GM12873 (cell line): ENCODE measurements around the gene PIK3R1.

Experiments used
- CTCF ChIP-seq: IDR thresholded peaks from 2 replicates; pipeline ENCODE4 v1.5.1; 2012; ENCODE audit warnings: low read depth, mild to moderate bottlenecking, moderate library complexity, low read length, control low read depth; ENCODE audit not compliant: insufficient read depth; ENCODE audit errors: missing control alignments

Gene PIK3R1

GRCh38 chr5:68343421-68343826 lies 127.9 kb downstream of the PIK3R1 start:
- no peak for TF ChIP-seq CTCF

GRCh38 chr5:68344447-68345111 lies 129.0 kb downstream of the PIK3R1 start:
- TF ChIP-seq CTCF: no peak

- no peak for TF ChIP-seq CTCF
Measured at GRCh38 chr5:68345171-68345570, 129.6 kb downstream of the PIK3R1 start.

GRCh38 chr5:68345582-68345981 lies 130.0 kb downstream of the PIK3R1 start:
- TF ChIP-seq CTCF: no peak

DNA sequence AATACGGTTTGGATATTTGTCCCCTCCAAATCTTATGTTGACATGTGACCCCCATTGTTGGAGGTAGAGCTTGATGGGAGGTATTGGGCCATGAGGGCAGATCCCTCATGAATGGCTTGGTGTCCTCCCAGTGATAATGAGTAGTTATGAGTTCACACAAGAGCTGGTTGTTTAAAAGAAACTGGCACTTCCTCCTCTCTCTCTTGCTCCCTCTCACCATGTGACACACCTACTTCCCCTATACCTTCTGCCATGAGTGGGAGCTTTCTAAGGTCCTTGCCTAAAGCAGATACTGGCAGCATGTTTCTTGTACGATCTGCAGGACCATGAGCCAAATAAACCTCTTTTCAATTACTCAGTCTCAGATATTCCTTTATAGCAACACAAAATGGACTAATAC lies 132.0 kb downstream of the PIK3R1 start:
- TF ChIP-seq CTCF: no peak

DNA sequence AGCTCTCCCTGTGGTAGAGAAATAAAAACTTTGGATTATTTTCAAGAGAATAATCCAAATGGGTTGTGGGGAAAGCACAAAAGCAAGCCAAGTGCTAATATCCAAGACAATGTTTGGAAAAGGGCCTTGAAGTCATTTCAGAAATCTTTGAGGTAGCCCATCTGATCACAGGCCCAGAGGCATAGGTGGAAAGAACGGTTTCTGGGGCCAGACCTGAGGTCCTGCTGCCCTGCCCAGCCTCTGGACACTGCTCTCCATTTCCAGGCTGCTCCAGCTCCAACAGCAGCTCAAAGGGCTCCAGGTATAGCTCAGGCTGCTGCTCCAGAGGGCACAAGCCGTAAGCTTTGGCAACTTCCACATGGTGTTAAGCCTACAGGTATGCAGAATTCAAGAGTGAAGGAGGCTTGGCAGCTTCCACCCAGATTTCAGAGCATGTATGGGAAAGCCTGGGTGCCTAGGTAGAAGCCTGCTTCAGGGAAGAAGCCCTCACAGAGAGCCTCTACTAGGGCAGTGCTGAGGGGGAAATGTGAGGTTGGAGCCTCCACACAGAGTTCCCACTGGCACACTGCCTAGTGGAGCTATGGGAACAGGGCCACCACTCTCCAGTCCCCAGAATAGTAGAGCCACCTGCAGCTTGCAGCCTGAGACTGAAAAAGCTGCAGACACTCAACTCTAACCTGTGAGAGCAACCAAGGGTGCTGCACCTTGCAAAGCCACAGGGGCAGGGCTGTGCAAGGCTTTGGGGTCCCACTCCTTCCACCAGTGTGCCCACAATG lies 133.1 kb downstream of the PIK3R1 start:
- TF ChIP-seq CTCF: no peak

DNA sequence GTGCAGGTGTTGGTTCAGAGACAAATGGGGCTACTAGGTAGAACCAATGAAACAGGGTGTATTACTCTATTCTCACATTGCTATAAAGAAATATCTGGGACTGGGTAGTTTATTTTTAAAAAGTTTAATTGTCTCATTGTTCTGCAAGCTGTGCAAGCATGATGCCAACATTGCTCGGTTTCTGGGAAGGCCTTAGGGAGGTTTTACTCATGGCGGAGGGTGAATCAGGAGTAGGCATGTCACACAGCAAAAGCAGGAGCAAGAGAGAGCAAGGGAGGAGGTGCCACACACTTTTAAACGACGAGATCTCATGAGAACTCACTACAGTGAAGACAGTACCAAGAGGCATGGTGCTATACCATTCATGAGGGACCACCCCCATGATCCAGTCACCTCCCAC lies 134.6 kb downstream of the PIK3R1 start:
- no peak for TF ChIP-seq CTCF
